GM18505 (cell line): ENCODE measurements around the gene ANO10.
A peak's percentile ranks its signal among the peaks of the same experiment; 100 is the strongest.

Experiments used
- ATAC-seq: cut with Tn5 transposase; IDR thresholded peaks from one replicate; pipeline ENCODE4 v1.9.1; 2021; ENCODE audit not compliant: unreplicated experiment
- POLR2A ChIP-seq: IDR thresholded peaks from 4 replicates; pipeline ENCODE4 v1.6.1; 2011; ENCODE audit warnings: borderline replicate concordance; ENCODE audit not compliant: insufficient read depth, insufficient read length; ENCODE audit errors: extremely low read depth

Gene ANO10

GRCh38 chr3:43379343-43379742 is 242.5 kb downstream of the ANO10 start:
- no peak for TF ChIP-seq POLR2A
- no peak for ATAC-seq

DNA sequence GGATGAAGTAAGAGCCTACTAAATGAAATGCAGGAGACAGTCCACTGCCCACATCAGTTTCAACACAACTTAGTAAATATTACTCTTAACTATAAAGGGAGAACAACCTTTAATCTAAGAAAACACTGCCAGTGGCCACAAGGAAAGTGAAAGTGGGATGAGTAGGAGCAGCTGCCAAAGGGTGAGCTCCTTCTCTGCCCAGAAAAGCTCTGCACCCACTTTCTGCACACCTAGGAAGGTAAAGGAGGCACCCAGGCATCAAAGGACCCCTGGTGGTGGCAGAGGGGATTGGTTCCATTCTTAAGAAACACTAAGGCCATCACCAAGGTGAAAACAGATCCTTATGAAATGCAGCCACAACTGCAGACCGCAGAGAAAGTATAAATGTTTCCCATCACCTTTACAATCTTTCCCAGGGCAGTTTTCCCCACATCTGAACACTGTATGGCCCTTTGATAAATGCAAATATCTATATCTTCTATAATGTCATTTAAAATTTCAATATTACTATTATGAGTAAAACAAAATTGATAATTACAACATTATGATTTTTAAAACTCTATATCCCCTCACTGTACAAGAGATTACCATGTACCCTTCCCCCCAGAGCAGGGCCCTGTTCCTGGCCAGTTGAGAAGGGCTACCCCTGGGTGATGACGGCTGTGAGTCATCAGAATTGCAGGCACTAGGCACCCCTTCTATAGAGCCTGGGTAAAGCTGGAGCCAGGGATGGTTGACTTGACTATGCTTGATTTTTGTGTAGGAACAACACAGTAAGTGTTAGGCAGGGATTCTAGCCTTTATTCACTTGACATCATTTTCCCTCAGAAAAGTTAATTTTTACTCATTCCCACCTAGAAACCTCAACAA is 243.5 kb downstream of the ANO10 start:
- ATAC-seq = peak; percentile 61
- no peak for TF ChIP-seq POLR2A

DNA sequence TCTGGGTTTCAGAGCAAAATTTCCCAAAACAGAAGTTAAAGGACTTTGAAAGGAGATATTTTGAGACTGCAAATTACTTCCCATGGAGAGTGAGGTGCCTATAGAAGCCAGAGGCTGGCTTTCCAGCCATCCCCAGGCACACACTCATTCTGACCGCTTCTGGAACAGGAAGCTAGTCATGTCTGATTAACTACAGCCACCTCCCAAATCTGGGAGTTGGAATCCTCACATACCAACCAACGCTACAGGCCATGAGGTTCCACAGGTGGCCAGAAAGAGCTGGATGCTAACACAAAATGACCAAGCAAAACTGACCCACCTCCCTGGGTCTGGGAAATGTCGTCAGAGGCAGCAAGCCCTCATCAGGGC is 248.3 kb downstream of the ANO10 start:
- no peak for TF ChIP-seq POLR2A
- no peak for ATAC-seq

DNA sequence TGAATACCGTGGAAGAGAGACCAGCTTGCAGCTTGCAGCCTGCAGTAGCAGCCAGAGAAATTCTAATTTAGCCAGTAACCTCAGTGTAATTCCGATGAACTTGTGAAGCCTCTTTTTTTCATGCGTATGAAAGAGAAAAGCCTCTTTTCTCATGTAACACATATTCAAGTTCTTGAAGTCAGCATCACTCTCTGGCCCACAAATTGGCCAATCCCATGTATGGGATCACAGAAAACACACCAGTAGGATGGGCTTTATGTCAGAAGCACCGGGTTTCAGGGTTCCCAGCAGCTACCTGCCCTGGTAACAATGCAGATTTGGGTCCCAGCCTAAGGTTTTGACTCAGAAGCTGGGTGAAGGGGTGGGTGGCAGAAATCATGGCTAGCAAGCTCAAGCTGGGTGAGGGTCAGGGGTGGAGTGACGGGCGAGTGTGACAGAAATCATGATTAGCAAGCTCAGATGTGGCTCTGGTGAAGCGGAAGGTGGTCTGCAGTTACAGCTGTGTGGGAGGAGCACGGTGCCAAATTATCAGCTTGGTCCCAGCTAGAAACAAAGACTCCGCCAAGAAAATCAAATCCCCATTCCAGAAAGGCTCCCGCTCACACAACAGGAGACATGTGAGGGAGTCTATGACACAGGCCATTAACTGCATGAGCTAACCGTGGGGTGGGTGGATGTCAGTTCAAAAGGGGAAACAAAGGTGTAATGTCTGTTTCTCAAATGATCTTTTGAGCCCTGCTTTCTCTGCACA is 248.8 kb downstream of the ANO10 start:
- TF ChIP-seq POLR2A = no peak
- no peak for ATAC-seq

DNA sequence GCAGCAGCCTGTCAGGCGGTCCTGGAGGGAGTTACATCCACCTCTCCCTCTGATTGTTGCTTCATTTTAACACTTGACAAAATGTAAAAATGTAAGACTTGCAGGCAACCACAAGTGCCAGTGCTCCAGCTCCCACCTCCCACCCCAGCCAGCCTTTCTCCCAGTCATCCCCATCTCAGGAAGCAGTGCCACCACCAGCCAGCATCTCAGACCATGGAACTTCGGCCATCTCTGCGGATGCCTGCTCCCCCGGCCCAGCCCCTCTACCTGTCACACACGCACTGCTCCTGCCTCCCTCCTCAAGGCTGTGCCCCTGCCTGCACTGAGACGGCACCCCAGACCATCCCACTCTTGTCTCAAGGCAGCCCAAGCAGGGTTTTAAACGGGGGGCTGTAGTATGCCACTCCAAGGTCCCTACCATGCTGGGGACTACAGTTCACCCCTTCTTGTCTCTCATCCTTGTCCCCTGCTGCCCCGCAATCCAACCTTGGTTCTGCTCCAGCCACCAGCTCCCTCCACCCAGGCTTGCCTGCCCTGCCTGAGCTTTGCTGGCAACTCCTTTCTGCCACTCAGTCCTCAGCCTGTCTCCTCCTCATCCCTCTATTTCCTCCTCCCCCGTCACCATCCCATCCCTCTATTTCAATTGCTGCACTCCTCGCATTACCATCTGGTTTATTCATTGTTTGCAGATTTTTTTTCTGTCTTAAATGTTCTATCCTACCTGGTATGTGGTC is 249.6 kb downstream of the ANO10 start:
- no peak for ATAC-seq
- TF ChIP-seq POLR2A = no peak

- no peak for TF ChIP-seq POLR2A
- no peak for ATAC-seq
These were observed 250.3 kb downstream of the ANO10 start for GRCh38 chr3:43371494-43371893.

DNA sequence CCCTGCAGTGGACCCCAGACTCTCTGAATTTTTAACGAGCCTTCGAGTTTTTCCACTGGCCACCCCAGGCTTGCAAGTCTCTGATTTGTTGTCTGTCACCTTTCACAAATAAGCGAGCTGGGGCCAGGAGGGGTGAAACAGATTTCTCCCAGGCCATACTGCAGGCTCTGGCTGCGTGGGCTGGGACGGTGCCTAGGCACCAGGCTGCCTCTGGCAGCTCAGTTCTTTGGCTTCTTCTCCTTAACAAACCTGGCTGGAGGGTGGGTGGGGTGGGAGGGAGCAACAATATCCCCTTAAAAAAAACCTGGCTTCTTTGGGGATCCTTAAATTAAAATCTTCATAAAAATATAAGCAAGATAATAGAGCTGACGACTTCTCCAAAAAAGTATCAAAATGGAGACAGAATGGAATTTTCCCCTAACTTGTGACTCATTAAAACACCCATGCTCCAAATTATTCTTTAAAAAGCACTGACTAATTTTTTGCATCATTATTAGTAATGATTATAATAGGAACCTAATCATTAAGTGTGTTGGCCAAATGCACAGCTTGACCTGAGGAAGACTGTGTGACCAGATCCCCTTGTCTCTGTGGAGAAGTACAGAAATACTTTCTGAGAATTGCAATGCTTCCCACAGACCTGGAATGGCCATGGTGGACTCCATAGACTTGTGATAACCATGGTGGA is 251.4 kb downstream of the ANO10 start:
- ATAC-seq = no peak
- no peak for TF ChIP-seq POLR2A

DNA sequence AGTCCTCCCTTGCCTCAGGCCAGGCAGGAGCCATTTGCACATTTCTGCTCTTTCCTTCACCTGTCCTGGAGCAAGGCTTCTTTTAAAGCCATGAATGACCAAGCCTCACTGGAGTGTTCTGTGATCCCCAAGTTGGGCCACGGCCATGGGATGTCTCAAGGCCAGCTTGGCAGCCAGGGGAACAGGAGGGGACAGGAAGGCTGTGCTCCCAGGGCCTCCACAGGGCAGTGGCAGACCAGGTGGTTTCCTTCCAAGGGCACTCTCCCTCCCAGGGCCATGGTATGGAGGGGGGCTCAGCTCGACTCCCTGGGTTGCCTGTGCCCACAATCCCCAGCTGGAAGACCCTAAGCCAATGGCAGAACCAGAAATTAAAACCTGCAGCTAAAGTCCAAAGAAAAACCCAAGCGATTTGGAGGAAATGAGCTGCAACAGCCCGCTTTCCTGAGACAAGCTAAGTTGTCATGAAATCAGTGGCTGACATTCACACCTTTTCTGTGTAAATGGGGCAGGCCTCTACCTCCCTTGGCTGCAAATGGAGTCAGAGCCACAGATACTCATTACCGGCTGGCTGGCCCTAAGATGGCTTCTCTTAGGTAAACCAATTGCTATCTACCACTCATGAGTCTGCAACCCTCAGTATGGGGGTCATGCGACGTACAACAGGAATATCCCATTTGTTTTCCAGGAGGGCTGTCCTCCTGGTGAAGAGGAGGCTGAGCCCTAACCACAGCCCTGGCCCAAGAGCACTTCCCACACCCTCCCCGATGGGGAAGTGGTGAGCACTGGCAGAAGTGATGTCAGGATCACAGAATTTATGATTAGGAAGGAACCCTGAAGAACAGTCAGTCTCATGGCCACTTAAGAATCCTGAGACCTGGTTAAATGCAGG is 252.2 kb downstream of the ANO10 start:
- no peak for TF ChIP-seq POLR2A
- no peak for ATAC-seq

GRCh38 chr3:43366885-43367284 is 254.9 kb downstream of the ANO10 start:
- no peak for TF ChIP-seq POLR2A
- no peak for ATAC-seq

DNA sequence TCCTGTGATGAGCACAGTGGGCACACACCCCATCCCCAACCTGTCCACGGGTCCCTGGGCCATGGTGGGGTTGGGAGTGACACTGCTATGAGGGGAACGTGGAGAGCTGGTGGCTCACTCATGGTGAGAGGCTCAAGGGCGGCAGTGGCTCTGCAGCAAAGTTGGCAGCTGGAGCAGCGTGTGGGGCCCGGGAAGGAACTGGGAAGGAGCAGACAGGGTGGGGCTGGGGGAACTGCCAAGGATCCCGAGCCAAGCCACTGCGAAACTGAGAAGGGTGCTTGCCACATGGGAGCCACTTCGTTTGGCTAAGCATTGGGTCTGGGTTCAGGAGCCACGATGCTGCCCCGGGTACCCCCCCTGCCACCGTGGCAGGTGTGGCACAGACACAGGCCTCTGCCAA is 255.3 kb downstream of the ANO10 start:
- TF ChIP-seq POLR2A = no peak
- no peak for ATAC-seq

GRCh38 chr3:43365601-43366305 is 256.1 kb downstream of the ANO10 start:
- no peak for TF ChIP-seq POLR2A
- no peak for ATAC-seq
